ENCODE measurements around the gene KCNK18. TPM values are rescaled to one million over a fixed set of nuclear protein-coding genes. Genes with fewer than 3 reads are reported as not detected.

Gene KCNK18
- total and polyA plus RNA-seq, 2 of the 8 experiments (the other 6 are each of a cell fraction or from before 2014, with no cell fraction given) = not detected

DNA sequence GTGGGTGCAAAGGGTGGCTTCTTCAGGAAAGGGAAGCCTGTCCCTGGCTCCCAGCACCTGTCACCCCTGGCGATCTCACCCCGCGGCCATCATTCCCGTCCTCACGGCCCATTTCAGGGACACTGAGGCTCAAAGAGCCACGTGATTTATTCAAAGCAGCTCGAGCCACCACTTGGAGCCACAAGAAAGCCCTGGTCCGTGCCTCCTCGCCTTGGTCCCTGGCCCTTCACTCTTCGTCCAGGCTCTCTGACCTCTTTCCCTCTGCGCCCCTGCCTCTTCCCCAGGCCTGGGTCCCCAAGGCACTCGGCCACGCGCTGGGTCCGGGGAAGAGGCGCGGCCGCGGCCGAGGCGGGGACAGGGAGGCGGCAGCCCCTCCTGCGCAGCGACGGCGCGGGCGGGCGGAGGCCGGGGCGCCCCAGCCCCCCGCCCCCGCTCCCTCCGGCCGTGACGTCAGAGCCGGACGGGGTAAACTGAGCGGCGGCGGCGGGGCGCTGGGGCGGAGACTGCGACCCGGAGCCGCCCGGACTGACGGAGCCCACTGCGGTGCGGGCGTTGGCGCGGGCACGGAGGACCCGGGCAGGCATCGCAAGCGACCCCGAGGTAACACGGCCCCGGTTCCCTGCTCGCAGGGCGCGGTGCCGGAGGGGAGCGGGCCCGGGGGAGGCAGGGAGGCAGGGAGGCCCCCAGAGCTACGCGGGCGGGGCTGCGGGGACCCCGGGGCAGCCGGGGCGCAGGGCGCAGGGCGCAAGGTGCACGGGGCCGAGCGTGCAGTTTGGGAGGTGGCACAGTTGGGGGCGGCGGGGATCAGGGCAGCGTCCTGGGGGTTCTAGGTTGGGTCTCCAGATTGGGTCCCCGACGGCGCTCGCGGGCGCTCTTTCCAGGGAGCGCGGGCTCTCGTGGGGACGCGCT, 43.6 kb downstream of the KCNK18 start, which contains the start of gene SLC18A2 (continued):
- no peak for TF ChIP-seq EZH2 (IDR thresholded peaks at IDR 0.05; ENCODE audit: low read depth, low read length, severe bottlenecking)
- TF ChIP-seq CHD2 (IDR thresholded peaks at IDR 0.05; ENCODE audit: low read length) = no peak
- no peak for TF ChIP-seq HDAC6 (IDR thresholded peaks at IDR 0.05; ENCODE audit: low read depth, low read length)
- no peak for TF ChIP-seq TEAD4 (IDR thresholded peaks at IDR 0.05; ENCODE audit: low read depth, low read length)
- TF ChIP-seq SIN3A (conservative IDR thresholded peaks at IDR 0.05 in 1 of 2, IDR thresholded peaks at IDR 0.05 in 1 of 2; ENCODE audit: low read depth in 1 of 2, low read length in 2 of 2) = no peak
- TF ChIP-seq, protein P1, sequence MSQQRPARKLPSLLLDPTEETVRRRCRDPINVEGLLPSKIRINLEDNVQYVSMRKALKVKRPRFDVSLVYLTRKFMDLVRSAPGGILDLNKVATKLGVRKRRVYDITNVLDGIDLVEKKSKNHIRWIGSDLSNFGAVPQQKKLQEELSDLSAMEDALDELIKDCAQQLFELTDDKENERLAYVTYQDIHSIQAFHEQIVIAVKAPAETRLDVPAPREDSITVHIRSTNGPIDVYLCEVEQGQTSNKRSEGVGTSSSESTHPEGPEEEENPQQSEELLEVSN (IDR thresholded peaks at IDR 0.05) = peak; percentile 42
- TF ChIP-seq POLR2AphosphoS5 (IDR thresholded peaks at IDR 0.05; ENCODE audit: low read depth, low read length) = no peak
- TF ChIP-seq RAD21 (IDR thresholded peaks at IDR 0.05 in 1 of 2, conservative IDR thresholded peaks at IDR 0.05 in 1 of 2; ENCODE audit: low read depth in 2 of 2, low read length in 2 of 2) = no peak; a peak in 1 of 4 replicates
- peak; percentile 90 for TF ChIP-seq EGR1 (IDR thresholded peaks at IDR 0.05; ENCODE audit: borderline replicate concordance, low read depth, low read length)
- TF ChIP-seq, protein P2, sequence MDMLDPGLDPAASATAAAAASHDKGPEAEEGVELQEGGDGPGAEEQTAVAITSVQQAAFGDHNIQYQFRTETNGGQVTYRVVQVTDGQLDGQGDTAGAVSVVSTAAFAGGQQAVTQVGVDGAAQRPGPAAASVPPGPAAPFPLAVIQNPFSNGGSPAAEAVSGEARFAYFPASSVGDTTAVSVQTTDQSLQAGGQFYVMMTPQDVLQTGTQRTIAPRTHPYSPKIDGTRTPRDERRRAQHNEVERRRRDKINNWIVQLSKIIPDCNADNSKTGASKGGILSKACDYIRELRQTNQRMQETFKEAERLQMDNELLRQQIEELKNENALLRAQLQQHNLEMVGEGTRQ (IDR thresholded peaks at IDR 0.05; ENCODE audit: low read length) = peak; percentile 46
- no peak for TF ChIP-seq SAP30 (IDR thresholded peaks at IDR 0.05; ENCODE audit: insufficient read depth, insufficient replicate concordance, low read length)
- no peak for TF ChIP-seq RNF2 (IDR thresholded peaks at IDR 0.05; ENCODE audit: borderline replicate concordance, low read depth, low read length, missing control alignments, poor library complexity, severe bottlenecking)
- TF ChIP-seq MAFK (IDR thresholded peaks at IDR 0.05; ENCODE audit: low read depth, low read length) = no peak
- TF ChIP-seq GABPA (IDR thresholded peaks at IDR 0.05; ENCODE audit: borderline replicate concordance, insufficient read depth, low read length) = no peak
- no peak for TF ChIP-seq ZNF274 (IDR thresholded peaks at IDR 0.05; ENCODE audit: borderline replicate concordance, extremely low read depth, low read length)
- TF ChIP-seq RXRA (IDR thresholded peaks at IDR 0.05; ENCODE audit: insufficient read depth, low read depth, low read length) = no peak
- TF ChIP-seq, protein P3, sequence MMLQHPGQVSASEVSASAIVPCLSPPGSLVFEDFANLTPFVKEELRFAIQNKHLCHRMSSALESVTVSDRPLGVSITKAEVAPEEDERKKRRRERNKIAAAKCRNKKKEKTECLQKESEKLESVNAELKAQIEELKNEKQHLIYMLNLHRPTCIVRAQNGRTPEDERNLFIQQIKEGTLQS (IDR thresholded peaks at IDR 0.05; ENCODE audit: insufficient read depth, low read depth, low read length) = no peak

Measured in H1 (cell line).